GM23338 (cell line): ENCODE results near the gene CES4A.

ENCODE experiments used
- POLR2AphosphoS5 ChIP-seq: IDR thresholded peaks from 2 replicates; pipeline ENCODE4 v1.6.1; 2016; ENCODE audit warnings: antibody characterized with exemption, low read depth
- TF ChIP-seq, protein P1 (sequence below): IDR thresholded peaks from one replicate; pipeline ENCODE4 v1.6.1; 2018; ENCODE audit warnings: antibody characterized with exemption; ENCODE audit not compliant: unreplicated experiment

DNA sequence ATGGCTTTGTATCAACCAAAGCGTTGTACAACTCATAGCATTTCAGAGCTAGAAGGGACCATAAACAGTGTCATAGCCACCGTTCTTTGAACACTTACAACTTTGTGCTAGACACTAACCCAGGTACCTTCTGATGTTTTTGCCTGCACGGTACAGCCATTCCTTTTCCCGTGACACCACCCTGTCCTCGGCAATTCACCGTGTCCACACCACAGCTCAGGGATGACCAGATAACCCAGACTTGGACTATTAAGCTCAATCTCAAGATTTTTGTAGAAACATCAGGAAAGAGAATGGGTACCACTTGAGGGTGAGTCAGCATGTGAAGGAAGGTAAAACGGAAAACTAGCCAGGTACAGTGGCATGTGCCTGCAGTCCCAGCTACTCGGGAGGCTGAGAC, 30.8 kb downstream of the CES4A start:
- TF ChIP-seq POLR2AphosphoS5 = no peak
- TF ChIP-seq, protein P1, sequence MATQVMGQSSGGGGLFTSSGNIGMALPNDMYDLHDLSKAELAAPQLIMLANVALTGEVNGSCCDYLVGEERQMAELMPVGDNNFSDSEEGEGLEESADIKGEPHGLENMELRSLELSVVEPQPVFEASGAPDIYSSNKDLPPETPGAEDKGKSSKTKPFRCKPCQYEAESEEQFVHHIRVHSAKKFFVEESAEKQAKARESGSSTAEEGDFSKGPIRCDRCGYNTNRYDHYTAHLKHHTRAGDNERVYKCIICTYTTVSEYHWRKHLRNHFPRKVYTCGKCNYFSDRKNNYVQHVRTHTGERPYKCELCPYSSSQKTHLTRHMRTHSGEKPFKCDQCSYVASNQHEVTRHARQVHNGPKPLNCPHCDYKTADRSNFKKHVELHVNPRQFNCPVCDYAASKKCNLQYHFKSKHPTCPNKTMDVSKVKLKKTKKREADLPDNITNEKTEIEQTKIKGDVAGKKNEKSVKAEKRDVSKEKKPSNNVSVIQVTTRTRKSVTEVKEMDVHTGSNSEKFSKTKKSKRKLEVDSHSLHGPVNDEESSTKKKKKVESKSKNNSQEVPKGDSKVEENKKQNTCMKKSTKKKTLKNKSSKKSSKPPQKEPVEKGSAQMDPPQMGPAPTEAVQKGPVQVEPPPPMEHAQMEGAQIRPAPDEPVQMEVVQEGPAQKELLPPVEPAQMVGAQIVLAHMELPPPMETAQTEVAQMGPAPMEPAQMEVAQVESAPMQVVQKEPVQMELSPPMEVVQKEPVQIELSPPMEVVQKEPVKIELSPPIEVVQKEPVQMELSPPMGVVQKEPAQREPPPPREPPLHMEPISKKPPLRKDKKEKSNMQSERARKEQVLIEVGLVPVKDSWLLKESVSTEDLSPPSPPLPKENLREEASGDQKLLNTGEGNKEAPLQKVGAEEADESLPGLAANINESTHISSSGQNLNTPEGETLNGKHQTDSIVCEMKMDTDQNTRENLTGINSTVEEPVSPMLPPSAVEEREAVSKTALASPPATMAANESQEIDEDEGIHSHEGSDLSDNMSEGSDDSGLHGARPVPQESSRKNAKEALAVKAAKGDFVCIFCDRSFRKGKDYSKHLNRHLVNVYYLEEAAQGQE = no peak
